Stimulated activated memory B cell treated with anti-CD40 and anti-IgM and Interleukin-4, amounts not matched to agents 10 μg/mL and 1 μg/mL and 100 μg/mL, for 72 hours (primary cell): ENCODE data around the gene PARVA.

Experiments used
- ATAC-seq: fragments of 150-1000 bp; cut with Tn5 transposase; 2 replicates; pipeline ENCODE4 v1.10.0; 2021
- H3K27ac Mint-ChIP-seq: one replicate; pipeline ENCODE4 v1.8.0; 2022; ENCODE audit warnings: mild to moderate bottlenecking, mixed read lengths
- H3K27me3 Mint-ChIP-seq: one replicate; pipeline ENCODE4 v1.8.0; 2022; ENCODE audit warnings: mixed read lengths
- H3K36me3 Mint-ChIP-seq: one replicate; pipeline ENCODE4 v1.8.0; 2022; ENCODE audit warnings: mixed read lengths
- H3K4me1 Mint-ChIP-seq: one replicate; pipeline ENCODE4 v1.8.0; 2022; ENCODE audit warnings: mixed read lengths
- H3K4me3 Mint-ChIP-seq: one replicate; pipeline ENCODE4 v1.8.0; 2022; ENCODE audit warnings: mild to moderate bottlenecking, moderate library complexity, mixed read lengths
- H3K9me3 Mint-ChIP-seq: one replicate; pipeline ENCODE4 v1.8.0; 2022; ENCODE audit warnings: mixed read lengths

Gene PARVA

DNA sequence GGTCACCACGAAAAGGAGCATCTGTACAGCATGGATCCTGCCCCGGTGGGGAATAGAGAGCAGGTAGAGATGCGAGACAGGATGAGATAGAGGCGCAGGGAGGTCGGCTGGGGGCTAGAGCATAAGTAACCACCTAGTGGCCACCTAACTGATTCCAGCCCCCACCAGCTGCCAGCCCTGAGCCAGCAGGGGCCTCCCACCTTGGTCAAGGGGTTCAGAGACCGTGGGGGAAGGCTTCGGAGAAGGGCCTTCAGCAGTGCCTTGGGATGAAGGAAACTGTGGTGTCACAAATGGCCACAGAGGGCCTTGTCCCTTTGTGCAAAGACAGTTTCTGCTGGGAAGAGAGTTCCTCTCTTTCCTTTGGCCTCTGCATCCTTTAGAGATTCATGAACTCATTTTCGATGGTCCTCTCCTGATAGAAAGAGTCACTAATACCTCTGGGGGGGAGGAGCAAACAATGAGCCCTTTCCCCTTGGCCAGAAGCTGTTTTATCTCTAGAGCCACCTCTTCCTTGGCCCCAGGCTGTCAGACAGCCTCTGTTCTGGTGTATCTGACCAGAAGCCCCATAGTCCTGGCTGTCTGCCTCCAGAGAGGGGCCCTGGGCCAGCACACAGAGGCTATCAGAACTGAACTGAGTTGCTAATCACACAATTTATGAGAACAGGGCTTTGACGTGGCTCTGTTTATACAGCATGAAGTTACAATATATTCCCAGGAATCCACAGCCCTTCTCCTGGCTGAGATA lies 146.0 kb downstream of the PARVA start:
- H3K27me3 Mint-ChIP-seq, result no peaks in the 10 kb centered on the region
- H3K9me3 Mint-ChIP-seq, result no peaks in the 10 kb centered on the region
- no peak overlapping the region for H3K4me3 Mint-ChIP-seq
- H3K36me3 Mint-ChIP-seq, result no peaks in the 10 kb centered on the region
- no peaks in the 10 kb centered on the region for H3K4me1 Mint-ChIP-seq
- ATAC-seq, result no peak
- H3K27ac Mint-ChIP-seq, result no peak overlapping the region

DNA sequence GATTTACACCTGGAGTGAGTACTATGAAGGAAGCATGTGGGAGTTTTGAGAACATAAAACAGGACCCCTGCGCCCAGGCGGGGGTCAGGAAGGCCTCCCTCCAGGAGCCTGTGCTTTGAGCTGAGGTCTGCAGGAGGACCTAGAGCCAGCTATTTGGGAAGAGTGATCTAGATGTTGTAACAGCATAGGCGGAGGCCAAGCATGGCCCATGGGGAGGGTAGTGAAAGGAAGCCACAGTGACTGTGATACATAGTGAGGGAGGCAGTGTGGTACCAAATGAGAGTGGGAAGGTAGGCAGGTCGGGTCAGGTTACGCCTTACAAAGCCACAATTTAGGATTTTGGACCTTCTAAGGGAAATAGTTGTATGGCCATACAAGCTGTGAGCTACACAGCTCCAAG lies 147.5 kb downstream of the PARVA start:
- H3K9me3 Mint-ChIP-seq, result no peaks in the 10 kb centered on the region
- no peak overlapping the region for H3K27ac Mint-ChIP-seq
- no peaks in the 10 kb centered on the region for H3K36me3 Mint-ChIP-seq
- no peaks in the 10 kb centered on the region for H3K4me1 Mint-ChIP-seq
- no peaks in the 10 kb centered on the region for H3K27me3 Mint-ChIP-seq
- no peak for ATAC-seq
- H3K4me3 Mint-ChIP-seq, result no peak overlapping the region

GRCh38 chr11:12525466-12526055 lies 148.2 kb downstream of the PARVA start:
- Mint-ChIP-seq H3K4me3 (no peak overlapping the region), H3K36me3 (no peaks in the 10 kb centered on the region), H3K9me3 (no peaks in the 10 kb centered on the region), H3K27ac (no peak overlapping the region), H3K4me1 (no peaks in the 10 kb centered on the region), H3K27me3 (no peaks in the 10 kb centered on the region)
- no peak for ATAC-seq

- Mint-ChIP-seq H3K27me3 (no peaks in the 10 kb centered on the region), H3K9me3 (no peaks in the 10 kb centered on the region), H3K36me3 (no peaks in the 10 kb centered on the region), H3K4me3 (no peak overlapping the region), H3K27ac (no peak overlapping the region), H3K4me1 (no peaks in the 10 kb centered on the region)
- no peak for ATAC-seq
Measured at GRCh38 chr11:12526789-12527188, 149.4 kb downstream of the PARVA start.

GRCh38 chr11:12528487-12528886 lies 151.1 kb downstream of the PARVA start:
- H3K36me3 Mint-ChIP-seq, result no peaks in the 10 kb centered on the region
- H3K4me1 Mint-ChIP-seq, result no peaks in the 10 kb centered on the region
- no peak overlapping the region for H3K27ac Mint-ChIP-seq
- H3K4me3 Mint-ChIP-seq, result no peak overlapping the region
- H3K9me3 Mint-ChIP-seq, result no peaks in the 10 kb centered on the region
- H3K27me3 Mint-ChIP-seq, result no peaks in the 10 kb centered on the region
- ATAC-seq, result no peak

GRCh38 chr11:12529041-12529440 lies 151.7 kb downstream of the PARVA start:
- H3K9me3 Mint-ChIP-seq, result no peaks in the 10 kb centered on the region
- H3K27me3 Mint-ChIP-seq, result no peaks in the 10 kb centered on the region
- no peak overlapping the region for H3K27ac Mint-ChIP-seq
- no peaks in the 10 kb centered on the region for H3K36me3 Mint-ChIP-seq
- no peak for ATAC-seq
- no peak overlapping the region for H3K4me3 Mint-ChIP-seq
- H3K4me1 Mint-ChIP-seq, result no peaks in the 10 kb centered on the region

GRCh38 chr11:12529793-12530192 lies 152.4 kb downstream of the PARVA start:
- H3K27ac Mint-ChIP-seq, result no peak overlapping the region
- no peak for ATAC-seq
- H3K9me3 Mint-ChIP-seq, result no peaks in the 10 kb centered on the region
- H3K36me3 Mint-ChIP-seq, result no peaks in the 10 kb centered on the region
- H3K4me3 Mint-ChIP-seq, result no peak overlapping the region
- no peaks in the 10 kb centered on the region for H3K4me1 Mint-ChIP-seq
- H3K27me3 Mint-ChIP-seq, result no peaks in the 10 kb centered on the region

DNA sequence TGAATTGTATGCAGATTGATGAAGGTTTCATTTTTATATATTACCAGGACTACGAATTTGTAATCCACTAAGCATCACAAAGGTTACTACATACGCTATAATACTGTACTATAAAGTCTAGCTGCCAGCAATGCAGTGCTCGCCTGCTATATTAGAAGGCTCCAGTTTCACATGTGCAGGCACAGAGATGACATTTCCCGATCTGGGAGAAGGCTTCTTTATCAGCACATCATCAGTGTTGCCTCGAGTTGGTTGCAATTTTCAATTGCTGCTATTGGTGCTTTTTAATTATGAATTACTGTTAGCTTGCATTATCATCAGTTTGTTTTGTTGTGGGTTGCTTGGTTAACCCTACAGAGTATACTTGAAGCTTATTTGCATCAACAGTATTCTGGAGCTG lies 153.6 kb downstream of the PARVA start:
- no peaks in the 10 kb centered on the region for H3K27me3 Mint-ChIP-seq
- no peaks in the 10 kb centered on the region for H3K36me3 Mint-ChIP-seq
- H3K27ac Mint-ChIP-seq, result no peak overlapping the region
- ATAC-seq, result no peak
- no peaks in the 10 kb centered on the region for H3K4me1 Mint-ChIP-seq
- no peak overlapping the region for H3K4me3 Mint-ChIP-seq
- no peaks in the 10 kb centered on the region for H3K9me3 Mint-ChIP-seq

DNA sequence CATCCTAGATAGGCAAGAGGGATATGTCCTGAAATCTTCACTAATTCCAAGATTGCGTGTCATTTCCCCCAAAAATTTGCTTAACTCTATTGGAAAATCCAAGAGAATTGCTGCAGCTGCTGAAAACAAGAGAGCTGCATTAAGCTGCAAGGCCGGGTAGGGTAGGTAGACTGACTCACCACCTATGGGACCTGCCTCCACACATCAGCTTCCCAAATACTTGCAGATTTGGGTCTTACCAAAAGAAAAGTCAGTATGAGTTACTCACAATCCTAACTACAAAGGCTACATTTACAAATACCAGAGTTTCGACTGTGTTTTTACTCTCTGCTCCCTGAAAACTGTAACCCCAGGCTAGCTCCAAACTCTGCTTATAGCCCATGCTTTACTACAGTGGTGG lies 154.3 kb downstream of the PARVA start:
- Mint-ChIP-seq H3K9me3 (no peaks in the 10 kb centered on the region), H3K36me3 (no peaks in the 10 kb centered on the region), H3K4me1 (no peaks in the 10 kb centered on the region), H3K27me3 (peaks cover 3% of the 10 kb centered on the region), H3K4me3 (no peak overlapping the region), H3K27ac (no peak overlapping the region)
- ATAC-seq, result no peak

DNA sequence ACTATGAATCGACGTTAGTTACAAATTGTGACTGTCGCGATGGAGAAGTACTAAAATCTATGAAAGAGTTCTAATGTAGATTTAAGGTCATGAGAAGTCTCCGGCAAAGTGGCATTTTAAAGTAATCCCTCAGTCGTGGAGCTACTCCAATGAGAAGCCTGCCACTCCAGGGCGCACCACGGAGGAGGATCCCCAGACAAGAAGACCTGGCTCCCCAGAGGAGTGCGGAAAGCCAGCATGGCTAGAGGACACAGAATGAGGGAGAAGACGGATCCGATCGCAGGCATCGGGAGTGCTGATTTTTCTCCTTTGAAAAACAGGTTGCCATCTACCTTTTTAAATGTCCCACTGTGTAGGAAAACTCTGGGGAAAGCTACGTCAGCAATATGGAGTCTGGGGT lies 155.2 kb downstream of the PARVA start:
- Mint-ChIP-seq H3K9me3 (no peaks in the 10 kb centered on the region), H3K27me3 (peaks cover 10% of the 10 kb centered on the region), H3K36me3 (no peaks in the 10 kb centered on the region), H3K27ac (no peak overlapping the region), H3K4me1 (no peaks in the 10 kb centered on the region), H3K4me3 (no peak overlapping the region)
- no peak for ATAC-seq

GRCh38 chr11:12534549-12534948 lies 157.2 kb downstream of the PARVA start:
- Mint-ChIP-seq H3K27me3 (peaks cover 15% of the 10 kb centered on the region), H3K4me1 (no peaks in the 10 kb centered on the region), H3K27ac (no peak overlapping the region), H3K36me3 (no peaks in the 10 kb centered on the region), H3K9me3 (no peaks in the 10 kb centered on the region), H3K4me3 (no peak overlapping the region)
- ATAC-seq, result no peak

DNA sequence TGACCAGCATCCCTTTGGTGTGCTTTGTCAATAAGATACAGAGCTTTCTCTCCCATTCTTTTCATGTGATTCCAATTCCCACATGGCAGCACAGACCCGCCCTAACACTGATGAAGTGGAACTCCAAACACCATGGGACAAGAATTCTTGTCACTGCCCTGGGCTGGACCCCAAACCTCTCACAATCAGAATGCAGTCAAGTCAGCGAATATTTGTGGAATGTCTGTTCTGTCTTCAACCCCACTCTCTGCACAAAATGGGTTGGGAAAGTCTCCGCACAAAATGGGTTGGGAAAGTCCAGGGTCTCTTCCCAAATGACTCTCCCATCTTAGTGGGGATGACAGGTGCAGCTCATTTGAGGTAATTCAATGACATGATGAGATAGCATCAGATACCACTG lies 157.9 kb downstream of the PARVA start:
- ATAC-seq, result no peak
- Mint-ChIP-seq H3K27me3 (peaks cover 15% of the 10 kb centered on the region), H3K4me3 (no peak overlapping the region), H3K27ac (no peak overlapping the region), H3K4me1 (no peaks in the 10 kb centered on the region), H3K36me3 (no peaks in the 10 kb centered on the region), H3K9me3 (no peaks in the 10 kb centered on the region)

GRCh38 chr11:12536566-12536965 lies 159.2 kb downstream of the PARVA start:
- no peaks in the 10 kb centered on the region for H3K9me3 Mint-ChIP-seq
- H3K4me3 Mint-ChIP-seq, result no peak overlapping the region
- no peaks in the 10 kb centered on the region for H3K36me3 Mint-ChIP-seq
- ATAC-seq, result no peak
- H3K27me3 Mint-ChIP-seq, result peaks cover 15% of the 10 kb centered on the region
- H3K27ac Mint-ChIP-seq, result no peak overlapping the region
- no peaks in the 10 kb centered on the region for H3K4me1 Mint-ChIP-seq

- Mint-ChIP-seq H3K27ac (no peak overlapping the region), H3K9me3 (no peaks in the 10 kb centered on the region), H3K36me3 (no peaks in the 10 kb centered on the region), H3K27me3 (peaks cover 15% of the 10 kb centered on the region), H3K4me3 (no peak overlapping the region), H3K4me1 (no peaks in the 10 kb centered on the region)
- no peak for ATAC-seq
Measured at GRCh38 chr11:12537778-12538401, 160.5 kb downstream of the PARVA start.

DNA sequence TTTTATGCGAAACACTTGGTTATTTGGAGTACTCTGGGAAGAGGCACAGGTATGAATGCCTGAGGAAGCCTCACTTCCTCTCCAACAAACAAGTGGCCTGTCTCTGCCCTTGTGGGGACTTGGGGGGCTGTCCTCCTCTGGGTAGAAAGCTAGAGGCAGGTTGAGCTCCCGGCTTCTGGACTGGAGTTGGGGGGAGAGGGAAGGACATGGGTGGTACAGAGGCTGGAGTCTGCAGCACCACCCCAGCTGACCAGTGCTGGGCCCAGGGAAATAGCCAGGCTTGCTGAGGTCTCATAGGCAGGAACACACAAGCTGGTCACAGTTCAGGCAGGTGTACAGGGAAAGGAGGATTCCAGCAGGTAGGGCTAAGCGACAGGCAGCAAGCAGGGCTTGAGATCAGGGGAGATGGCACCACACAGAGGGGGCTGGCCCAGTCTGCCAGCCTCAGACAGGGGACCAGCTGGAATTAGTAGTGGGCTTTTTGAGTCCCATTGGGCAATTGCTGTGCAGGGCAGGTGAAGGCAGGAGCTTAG lies 161.6 kb downstream of the PARVA start:
- Mint-ChIP-seq H3K4me1 (no peaks in the 10 kb centered on the region), H3K4me3 (no peak overlapping the region), H3K27ac (no peak overlapping the region), H3K27me3 (peaks cover 15% of the 10 kb centered on the region), H3K36me3 (no peaks in the 10 kb centered on the region), H3K9me3 (no peaks in the 10 kb centered on the region)
- no peak for ATAC-seq

DNA sequence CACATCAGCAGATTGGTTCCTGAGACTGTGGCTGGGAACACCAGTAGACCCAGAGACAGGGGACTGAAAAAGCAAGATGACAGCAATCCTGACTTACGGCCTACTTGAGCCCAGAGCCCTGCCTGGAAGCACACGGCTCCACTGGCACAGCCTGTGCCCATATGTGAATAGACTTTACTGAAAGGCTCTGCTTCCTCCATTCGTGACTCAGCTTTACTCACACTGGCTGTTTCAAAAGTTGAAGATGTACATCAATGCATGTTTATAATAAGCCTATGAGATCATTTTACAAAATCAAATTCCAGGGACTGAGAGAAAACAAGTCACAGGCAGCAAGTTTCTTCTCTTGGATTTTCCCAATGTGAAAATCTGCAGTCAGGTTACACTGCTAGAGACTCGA lies 162.2 kb downstream of the PARVA start:
- H3K4me1 Mint-ChIP-seq, result no peaks in the 10 kb centered on the region
- no peak overlapping the region for H3K27ac Mint-ChIP-seq
- no peaks in the 10 kb centered on the region for H3K36me3 Mint-ChIP-seq
- H3K9me3 Mint-ChIP-seq, result no peaks in the 10 kb centered on the region
- no peak overlapping the region for H3K4me3 Mint-ChIP-seq
- ATAC-seq, result no peak
- H3K27me3 Mint-ChIP-seq, result peaks cover 15% of the 10 kb centered on the region
